Vagina (tissue), 2 donors: Measurements from ENCODE around the gene CHMP4B. TPM values are rescaled to one million over a fixed set of nuclear protein-coding genes. Genes with fewer than 3 reads are reported as not detected.
"Not testable (repeated sequence)": the region's sequence is repeated elsewhere in the genome, so short reads cannot be mapped to it uniquely, and the experiment has no call there.

Source experiments
- DNase-seq, 2 donors: peaks; one replicate each; pipeline ENCODE4 v3.0.0-alpha.2; 2017; ENCODE audit errors: extremely low spot score in 2 of 2
- H3K27ac ChIP-seq: fragments of 200-600 bp; sonication (generic); one replicate; pipeline ENCODE4 v1.5.1; 2019
- H3K27me3 ChIP-seq: fragments of 200-600 bp; sonication (generic); one replicate; pipeline ENCODE4 v1.5.1; 2019
- H3K36me3 ChIP-seq, 2 donors: fragments of 200-600 bp; sonication (generic); one replicate each; pipeline ENCODE4 v1.5.1; 2017 to 2019
- H3K4me1 ChIP-seq: fragments of 200-600 bp; sonication (generic); one replicate; pipeline ENCODE4 v1.5.1; 2019
- H3K4me3 ChIP-seq, 2 donors: fragments of 200-600 bp; sonication (generic); 1 replicate in 1 of 2; 2 replicates in 1 of 2; pipeline ENCODE4 v1.5.1; 2016 to 2019
- H3K9me3 ChIP-seq: fragments of 200-600 bp; sonication (generic); one replicate; pipeline ENCODE4 v1.5.1; 2019
- POLR2A ChIP-seq, 2 donors: fragments of 450-650 bp; IDR thresholded peaks; one replicate each; pipeline ENCODE4 v1.6.1; 2017; ENCODE audit warnings: antibody characterized with exemption in 2 of 2, mild to moderate bottlenecking in 2 of 2, moderate library complexity in 2 of 2
- POLR2AphosphoS5 ChIP-seq, 2 donors: sonication (generic); formaldehyde crosslinking; IDR thresholded peaks; one replicate each; pipeline ENCODE4 v1.9.0; 2017; ENCODE audit warnings: antibody characterized with exemption in 2 of 2, mild to moderate bottlenecking in 2 of 2, low read depth in 1 of 2; ENCODE audit not compliant: insufficient read depth in 1 of 2
- intact Hi-C: fragments of 100-400 bp; cut with DNase I; formaldehyde crosslinking; loops from one replicate; pipeline ENCODE4 v1.15.1; 2023
- total RNA-seq: library from RNA; depleted of rRNA; stranded (reverse); fragments of >200 nt; gene quantifications from one replicate; pipeline ENCODE4 v1.2.3, GENCODE V29; 2016
- TF ChIP-seq, protein P1 (sequence below), 3 experiments: fragments of 450-650 bp in 2 of 3; fragments of 200-600 bp in 1 of 3; sonication (generic) in 1 of 3; IDR thresholded peaks; one replicate each; pipeline ENCODE4 v1.5.1; 2017 to 2019; ENCODE audit warnings: antibody characterized with exemption in 3 of 3, mild to moderate bottlenecking in 2 of 3, moderate library complexity in 2 of 3

Gene CHMP4B
- total RNA-seq, 1 donor from 2014 or later: 95.5 TPM

DNA sequence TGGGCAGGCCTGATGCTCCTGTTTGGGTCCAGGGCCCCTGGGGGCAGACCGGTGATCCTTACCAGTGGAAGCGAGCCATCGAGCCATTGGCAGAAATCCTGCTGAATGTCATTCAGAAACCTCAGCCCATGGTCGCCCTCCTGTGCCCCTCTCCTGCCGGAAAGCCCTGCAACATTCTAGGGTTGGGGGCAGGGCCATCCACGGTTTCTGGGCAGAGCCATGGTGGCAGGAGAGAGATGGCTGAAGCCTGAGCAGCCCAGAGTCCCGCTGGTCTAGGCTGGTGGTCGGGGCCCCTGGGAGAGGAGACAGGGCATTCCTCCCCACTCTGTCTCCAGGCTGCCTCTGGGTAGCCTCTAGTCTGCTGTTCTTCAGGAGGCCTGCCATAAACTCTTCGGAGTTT lies 19.6 kb upstream of the CHMP4B start:
- H3K4me1 ChIP-seq: peaks cover 9% of the 10 kb centered on the region
- peaks cover 0 to 7% of the 10 kb centered on the region in 2 donors for H3K36me3 ChIP-seq
- no peak for DNase-seq
- no peak overlapping the region for H3K27ac ChIP-seq
- H3K4me3 ChIP-seq: no peak overlapping the region
- intact Hi-C loops: no loop called here
- no peak for TF ChIP-seq POLR2A (IDR thresholded peaks at IDR 0.05)
- TF ChIP-seq POLR2AphosphoS5 (IDR thresholded peaks at IDR 0.05; ENCODE audit: insufficient read depth in 1 of 2, low read depth in 1 of 2): no peak
- TF ChIP-seq, protein P1, sequence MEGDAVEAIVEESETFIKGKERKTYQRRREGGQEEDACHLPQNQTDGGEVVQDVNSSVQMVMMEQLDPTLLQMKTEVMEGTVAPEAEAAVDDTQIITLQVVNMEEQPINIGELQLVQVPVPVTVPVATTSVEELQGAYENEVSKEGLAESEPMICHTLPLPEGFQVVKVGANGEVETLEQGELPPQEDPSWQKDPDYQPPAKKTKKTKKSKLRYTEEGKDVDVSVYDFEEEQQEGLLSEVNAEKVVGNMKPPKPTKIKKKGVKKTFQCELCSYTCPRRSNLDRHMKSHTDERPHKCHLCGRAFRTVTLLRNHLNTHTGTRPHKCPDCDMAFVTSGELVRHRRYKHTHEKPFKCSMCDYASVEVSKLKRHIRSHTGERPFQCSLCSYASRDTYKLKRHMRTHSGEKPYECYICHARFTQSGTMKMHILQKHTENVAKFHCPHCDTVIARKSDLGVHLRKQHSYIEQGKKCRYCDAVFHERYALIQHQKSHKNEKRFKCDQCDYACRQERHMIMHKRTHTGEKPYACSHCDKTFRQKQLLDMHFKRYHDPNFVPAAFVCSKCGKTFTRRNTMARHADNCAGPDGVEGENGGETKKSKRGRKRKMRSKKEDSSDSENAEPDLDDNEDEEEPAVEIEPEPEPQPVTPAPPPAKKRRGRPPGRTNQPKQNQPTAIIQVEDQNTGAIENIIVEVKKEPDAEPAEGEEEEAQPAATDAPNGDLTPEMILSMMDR (IDR thresholded peaks at IDR 0.05): no peak
- H3K27me3 ChIP-seq: no peaks in the 10 kb centered on the region
- H3K9me3 ChIP-seq: no peaks in the 10 kb centered on the region

DNA sequence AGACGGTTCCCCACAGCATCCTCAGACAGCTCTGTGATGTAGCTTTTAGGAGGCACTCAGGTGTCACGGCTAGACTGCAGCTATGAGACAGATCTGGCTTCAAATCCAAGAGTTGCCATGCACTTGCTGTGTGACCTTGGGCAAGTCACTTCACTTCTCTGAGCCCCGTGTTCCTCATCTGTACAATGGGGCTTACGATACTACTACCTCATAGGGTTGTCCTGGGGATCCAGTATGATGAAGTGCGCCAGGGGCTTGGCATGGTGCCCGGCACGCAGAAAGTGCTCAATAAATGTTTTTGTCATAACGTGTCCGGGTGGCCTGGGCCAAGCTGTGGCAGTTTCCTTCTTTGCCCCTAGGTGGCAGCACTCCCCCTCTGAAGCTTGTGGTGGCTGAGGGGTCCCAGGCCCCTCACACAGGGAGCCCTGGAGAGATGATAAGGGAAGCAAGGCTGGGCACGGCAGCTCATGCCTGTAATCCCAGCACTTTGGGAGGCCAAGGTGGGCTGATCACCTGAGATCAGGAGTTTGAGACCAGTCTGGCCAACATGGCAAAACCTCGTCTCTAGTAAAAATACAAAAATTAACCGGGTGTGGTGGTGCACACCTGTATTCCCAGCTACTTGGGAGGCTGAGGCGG lies 19.1 kb upstream of the CHMP4B start:
- DNase-seq: no peak
- H3K36me3 ChIP-seq: peaks cover 0 to 7% of the 10 kb centered on the region in 2 donors
- intact Hi-C loops: no loop called here
- TF ChIP-seq POLR2A (IDR thresholded peaks at IDR 0.05) (no peak), POLR2AphosphoS5 (IDR thresholded peaks at IDR 0.05; ENCODE audit: insufficient read depth in 1 of 2, low read depth in 1 of 2) (no peak)
- TF ChIP-seq, protein P1 (IDR thresholded peaks at IDR 0.05): peak; percentile 31 to 56 (median 46)
- H3K9me3 ChIP-seq: no peaks in the 10 kb centered on the region
- no peak overlapping the region for H3K4me3 ChIP-seq
- H3K4me1 ChIP-seq: peaks cover 9% of the 10 kb centered on the region
- H3K27me3 ChIP-seq: no peaks in the 10 kb centered on the region
- no peak overlapping the region for H3K27ac ChIP-seq

DNA sequence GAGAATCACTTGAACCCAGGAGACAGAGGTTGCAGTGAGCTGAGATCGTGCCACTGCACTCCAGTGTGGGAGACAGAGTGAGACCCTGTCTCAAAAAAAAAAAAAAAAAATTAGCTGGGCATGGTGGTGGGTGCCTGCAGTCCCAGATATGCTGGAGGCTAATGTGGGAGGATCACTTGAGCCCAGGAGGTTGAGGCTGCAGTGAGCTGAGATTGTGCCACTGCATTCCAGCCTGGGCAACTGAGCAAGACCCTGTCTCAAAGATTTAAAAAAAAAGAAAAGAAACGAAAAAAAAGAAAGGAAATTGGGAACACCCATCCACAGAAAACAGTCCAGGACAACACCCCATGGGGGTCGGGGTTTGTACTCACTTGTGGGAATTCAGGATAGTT lies 18.6 kb upstream of the CHMP4B start:
- H3K4me3 ChIP-seq, H3K27ac ChIP-seq, H3K9me3 ChIP-seq, H3K36me3 ChIP-seq, H3K27me3 ChIP-seq, DNase-seq, intact Hi-C loops, H3K4me1 ChIP-seq: not testable (repeated sequence)

DNA sequence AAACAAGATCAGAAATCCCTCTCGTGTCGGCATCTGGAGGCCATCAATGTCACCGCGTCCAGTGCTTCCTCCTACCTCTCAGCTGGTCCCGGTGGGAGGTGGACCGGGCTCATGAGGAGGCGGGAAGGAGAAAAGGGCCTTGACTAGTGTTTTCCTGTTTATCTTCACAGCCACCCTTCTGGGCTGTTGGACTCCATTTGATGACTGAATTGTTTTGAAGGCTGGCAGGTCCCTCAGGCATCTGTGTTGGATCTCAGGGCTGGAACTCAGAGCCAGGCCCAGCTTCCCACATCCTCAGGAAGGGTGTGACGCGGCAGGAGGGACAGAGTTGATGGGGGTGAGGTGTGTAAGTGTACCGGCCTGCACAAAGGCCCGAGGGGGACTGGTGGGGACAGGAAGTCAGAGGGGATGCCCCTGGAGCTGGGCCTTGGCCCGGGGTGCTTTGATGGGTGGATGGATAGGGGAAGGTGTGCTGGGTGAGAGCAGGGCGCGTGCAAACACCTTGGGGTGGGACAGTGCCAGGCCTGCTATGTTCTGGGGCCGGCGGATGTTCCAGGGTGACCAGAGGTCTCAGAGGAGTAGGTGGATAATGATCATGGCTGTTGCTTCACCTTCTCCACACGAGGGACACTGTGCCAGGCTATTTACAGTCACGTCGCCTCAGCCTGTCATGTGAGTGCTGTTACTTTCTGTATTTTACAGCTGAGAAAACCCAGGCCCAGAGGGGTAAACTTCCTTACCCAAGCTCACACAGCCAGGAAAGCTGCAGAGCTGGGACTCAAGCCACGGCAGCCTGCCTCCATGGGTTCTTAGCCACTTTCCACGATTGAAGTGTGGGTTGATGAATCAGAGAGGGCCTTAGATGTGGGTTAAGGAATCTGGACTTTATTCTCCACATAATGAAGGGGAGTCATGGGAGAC lies 17.9 kb upstream of the CHMP4B start:
- Histone ChIP-seq H3K9me3 (no peaks in the 10 kb centered on the region), H3K4me1 (peaks cover 9% of the 10 kb centered on the region)

DNA sequence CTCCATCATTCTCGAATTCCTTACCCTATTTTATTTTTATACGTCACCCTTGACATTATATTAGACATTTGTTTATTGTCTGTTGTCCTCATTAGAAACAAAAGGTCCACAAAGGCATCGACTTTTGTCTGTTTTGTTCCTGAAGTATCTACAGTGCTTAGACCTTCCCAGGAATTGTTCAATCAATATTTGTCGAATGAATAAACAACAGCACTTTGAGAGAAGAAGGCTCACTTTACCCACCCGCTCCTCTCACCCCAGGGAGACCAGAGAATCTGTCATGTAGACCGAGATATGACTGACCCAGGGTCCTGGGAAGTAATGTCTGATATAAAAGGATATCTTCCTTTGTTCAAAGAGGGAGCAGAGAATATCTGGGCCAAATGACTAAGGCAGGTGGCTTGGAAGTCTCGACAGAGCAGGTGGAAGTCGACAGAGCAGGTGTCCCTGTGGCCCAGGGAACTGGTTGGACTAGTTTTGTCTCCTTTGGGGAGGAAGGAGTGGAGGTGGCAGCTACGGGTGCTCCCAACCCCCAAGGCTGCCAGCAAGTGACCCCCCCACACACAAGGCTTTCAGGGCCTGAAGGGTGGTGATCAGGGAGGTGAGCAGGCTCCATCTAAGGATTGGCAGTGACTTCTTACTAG lies 14.8 kb upstream of the CHMP4B start:
- no peaks in the 10 kb centered on the region for H3K9me3 ChIP-seq
- DNase-seq: no peak
- intact Hi-C loops: no loop called here
- peaks cover 0 to 4% of the 10 kb centered on the region in 2 donors for H3K36me3 ChIP-seq
- H3K27me3 ChIP-seq: no peaks in the 10 kb centered on the region
- no peaks in the 10 kb centered on the region for H3K4me1 ChIP-seq
- no peak for TF ChIP-seq POLR2AphosphoS5 (IDR thresholded peaks at IDR 0.05; ENCODE audit: insufficient read depth in 1 of 2, low read depth in 1 of 2)
- TF ChIP-seq, protein P1 (IDR thresholded peaks at IDR 0.05): no peak
- no peak for TF ChIP-seq POLR2A (IDR thresholded peaks at IDR 0.05)
- no peak overlapping the region for H3K4me3 ChIP-seq
- H3K27ac ChIP-seq: no peak overlapping the region

More for the DNA sequence above, 17.9 kb upstream of the CHMP4B start:
- TF ChIP-seq, protein P1 (IDR thresholded peaks at IDR 0.05): no peak
- TF ChIP-seq POLR2AphosphoS5 (IDR thresholded peaks at IDR 0.05; ENCODE audit: insufficient read depth in 1 of 2, low read depth in 1 of 2) (no peak), POLR2A (IDR thresholded peaks at IDR 0.05) (no peak)
- intact Hi-C loops: no loop called here
- Histone ChIP-seq H3K27ac (no peak overlapping the region), H3K27me3 (no peaks in the 10 kb centered on the region), H3K4me3 (no peak overlapping the region), H3K36me3 (peaks cover 0 to 7% of the 10 kb centered on the region in 2 donors)
- DNase-seq: no peak
